Measurements from ENCODE around the gene ANO7.

The ANO7 gene

DNA sequence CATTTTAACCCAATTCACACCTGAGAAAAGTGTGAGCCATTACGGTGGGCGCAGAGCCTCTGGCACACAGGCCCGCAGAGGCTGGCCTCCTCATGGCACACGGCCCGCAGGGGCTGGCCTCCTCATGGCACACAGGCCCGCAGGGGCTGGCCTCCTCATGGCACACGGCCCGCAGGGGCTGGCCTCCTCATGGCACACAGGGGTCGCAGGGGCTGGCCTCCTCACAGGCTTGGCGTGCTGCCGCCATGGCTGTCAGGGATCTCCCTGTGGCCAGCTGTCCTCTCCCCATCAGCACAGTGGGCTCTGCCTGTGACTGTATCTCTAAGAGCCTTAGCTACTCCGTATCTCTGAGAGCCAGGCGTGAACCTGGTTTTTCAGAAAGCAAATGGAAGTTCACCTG, 24.6 kb downstream of the ANO7 start:
- DNase-seq = no peak

DNA sequence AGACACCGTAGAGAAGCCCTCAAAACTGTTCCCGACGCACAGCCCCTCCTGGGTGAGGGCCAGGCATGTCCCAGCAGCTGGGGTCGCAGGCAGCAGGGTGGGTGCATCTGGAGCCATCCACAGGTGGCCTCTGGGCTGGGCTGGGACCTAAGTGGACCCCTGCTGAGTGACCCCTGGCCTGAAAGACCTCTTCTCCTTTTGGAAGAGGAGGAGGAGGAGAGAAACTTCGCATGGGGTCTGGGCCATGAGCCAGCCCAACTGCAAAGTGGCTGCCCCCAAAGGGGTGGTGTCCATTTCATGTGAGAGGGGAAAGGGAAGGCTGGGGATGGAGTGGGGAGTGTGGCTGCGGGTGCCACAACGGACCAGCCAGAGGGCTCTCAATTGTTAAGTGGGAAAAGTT, 25.1 kb downstream of the ANO7 start:
- no peak for DNase-seq

DNA sequence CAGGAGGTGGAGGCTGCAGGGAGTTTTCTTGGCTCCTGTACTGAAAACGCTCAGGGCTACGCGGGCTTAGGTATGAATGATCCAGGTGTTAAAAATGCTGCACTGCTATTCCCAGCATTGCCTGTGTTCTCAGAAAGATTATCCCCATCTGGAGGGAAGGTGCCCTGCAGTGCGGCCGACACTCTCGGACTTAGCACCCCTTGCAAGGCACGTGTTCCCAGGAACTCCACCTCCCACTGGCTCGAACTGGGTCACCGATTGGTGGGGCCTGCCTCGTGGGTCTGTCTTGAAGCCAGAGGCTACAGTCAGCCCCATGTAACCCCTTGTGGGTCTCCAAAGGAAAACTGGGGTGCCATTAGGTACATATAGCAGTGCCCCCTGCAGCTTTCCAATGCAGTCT, 25.7 kb downstream of the ANO7 start:
- DNase-seq = no peak

DNA sequence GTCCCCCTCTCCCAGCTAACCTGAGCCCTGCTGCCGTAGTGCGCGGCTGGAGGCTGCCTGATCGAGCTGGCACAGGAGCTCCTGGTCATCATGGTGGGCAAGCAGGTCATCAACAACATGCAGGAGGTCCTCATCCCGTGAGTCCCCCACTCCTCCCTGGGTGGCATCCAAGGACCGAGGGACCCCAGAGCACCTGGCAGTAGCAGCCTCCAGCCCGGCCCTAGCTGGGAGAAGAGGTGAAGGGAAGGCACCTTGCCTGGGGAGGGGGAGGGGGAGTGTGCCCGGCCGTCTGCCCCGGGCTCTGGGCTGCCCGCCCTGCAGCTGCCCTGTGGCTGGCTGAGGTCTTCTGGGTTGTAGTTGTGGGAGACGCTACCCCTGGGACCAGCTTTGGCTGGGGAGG, 26.3 kb downstream of the ANO7 start:
- DNase-seq = no peak

DNA sequence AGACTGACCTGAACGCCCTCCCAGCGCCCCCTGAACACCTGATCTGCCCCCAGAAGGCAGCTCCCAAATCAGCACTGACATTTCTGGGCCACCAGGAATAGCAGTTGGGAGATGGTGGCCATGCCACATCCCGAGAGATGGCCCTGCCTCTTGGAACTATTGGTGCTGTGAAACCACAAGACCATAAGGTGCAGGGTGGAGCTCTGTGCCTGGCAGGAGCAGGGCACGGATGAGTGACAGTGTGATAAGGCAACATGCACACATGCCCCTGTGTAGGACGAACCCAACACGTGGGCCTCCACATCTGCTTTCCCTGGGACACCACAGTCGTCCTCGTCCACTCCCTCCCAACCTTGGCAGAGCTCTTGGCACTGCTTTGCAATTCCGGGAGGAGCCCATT, 26.9 kb downstream of the ANO7 start:
- DNase-seq = no peak

DNA sequence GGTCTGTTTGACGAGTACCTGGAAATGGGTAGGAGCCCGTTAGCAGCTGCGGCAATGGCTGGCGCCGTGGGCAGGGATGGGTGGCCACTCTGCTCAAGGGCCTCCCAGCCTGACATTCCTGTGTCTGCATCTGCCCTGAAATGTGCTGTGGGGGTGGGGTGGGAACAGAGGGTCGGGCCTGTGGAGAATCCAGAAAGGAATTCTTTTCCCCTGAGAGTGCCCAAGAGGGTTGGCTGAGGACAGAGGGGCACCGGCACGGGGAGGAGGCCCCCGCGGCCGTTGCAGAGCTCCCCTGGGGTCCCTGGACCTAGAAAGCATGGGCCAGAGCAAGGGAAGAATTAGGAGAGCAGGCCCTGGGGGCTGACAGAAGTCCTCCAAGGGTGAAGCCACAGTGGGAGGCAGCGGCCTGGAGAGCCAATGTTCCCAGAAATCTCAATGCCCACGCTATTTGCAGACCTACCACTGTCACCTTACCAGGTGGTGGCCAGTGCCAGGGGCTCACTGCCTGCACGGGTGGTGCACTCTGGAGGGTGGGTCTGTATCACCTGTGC, 27.8 kb downstream of the ANO7 start:
- no peak for DNase-seq

DNA sequence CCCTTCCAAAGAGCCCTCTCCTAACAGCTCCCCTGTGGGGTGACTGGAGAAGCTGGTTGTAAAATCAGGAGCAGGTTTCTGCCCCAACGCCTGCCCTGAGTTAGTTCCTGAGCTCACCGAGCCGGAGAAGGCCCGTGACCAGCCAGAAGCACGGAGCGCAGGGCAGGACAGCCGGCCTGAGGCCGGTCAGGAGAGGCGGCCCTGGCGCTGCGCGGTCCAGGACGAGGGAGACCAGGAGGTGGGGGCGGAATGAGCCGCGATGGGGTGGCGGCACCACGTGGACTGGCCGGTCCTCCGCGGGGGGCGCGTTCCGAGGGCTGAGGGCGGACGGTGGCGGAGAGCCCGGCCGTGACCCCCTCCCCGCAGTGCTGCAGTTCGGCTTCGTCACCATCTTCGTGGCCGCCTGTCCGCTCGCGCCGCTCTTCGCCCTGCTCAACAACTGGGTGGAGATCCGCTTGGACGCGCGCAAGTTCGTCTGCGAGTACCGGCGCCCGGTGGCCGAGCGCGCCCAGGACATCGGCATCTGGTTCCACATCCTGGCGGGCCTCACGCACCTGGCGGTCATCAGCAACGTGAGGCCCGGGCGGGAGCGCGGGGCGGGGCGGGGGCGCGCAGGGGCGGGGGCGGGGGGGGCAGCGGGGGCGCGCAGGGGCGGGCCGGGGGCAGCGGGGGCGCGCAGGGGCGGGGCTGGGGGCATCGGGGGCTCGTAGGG, 29.0 kb downstream of the ANO7 start:
- DNase-seq = peak; percentile 16

DNA sequence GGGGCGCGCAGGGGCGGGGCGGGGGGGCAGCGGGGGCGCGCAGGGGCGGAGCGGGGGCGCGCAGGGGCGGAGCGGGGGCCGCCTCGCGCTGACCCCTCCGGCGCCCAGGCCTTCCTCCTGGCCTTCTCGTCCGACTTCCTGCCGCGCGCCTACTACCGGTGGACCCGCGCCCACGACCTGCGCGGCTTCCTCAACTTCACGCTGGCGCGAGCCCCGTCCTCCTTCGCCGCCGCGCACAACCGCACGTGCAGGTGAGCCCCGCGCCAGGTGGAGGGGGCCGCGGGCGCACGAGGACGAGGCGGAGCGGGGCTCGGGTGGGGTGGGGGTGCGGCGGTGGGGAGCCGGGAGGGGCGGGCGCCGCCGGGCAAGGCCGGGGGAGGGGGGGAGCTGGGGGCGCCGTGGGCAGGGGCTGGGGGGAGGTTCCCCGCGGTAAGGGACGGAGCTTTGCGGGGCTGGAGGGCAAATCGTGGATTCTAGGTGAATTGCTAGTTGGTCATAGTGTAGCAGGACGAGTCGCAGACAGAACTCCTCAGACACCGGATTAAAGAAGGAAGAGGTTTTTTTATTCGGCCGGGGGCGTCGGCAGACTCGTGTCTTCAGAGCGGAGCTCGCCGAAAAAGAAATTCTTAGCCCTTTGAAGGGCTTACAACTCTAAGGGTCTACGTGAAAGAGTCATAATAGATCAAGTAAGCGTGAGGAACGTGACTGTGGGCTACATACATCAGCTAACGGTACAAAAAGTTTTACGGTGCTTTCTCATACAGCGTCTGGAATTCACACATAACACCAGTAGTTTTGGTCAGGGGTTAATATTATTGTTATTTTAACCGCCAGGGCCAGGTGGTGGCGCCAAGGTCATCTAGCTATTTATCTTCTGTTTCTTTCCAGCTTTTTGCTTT, 29.9 kb downstream of the ANO7 start:
- DNase-seq = peak; percentile 22

DNA sequence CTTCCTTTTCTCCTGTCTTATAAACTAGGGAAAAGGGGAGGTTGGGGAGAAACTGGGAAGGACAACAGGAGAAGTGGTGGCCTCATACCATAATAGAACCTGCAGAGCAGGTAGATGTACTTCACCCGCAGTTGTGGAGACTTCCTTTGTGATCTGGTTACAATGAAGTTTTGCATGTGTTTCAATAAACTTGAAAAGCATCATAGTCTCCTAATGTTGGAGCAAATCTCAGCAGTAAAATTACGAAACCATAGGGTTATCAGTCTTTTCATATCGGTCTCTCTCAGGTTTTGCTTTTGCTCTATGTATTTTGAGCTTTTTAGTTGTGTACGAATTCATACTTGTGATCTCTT, 30.5 kb downstream of the ANO7 start:
- no peak for DNase-seq

DNA sequence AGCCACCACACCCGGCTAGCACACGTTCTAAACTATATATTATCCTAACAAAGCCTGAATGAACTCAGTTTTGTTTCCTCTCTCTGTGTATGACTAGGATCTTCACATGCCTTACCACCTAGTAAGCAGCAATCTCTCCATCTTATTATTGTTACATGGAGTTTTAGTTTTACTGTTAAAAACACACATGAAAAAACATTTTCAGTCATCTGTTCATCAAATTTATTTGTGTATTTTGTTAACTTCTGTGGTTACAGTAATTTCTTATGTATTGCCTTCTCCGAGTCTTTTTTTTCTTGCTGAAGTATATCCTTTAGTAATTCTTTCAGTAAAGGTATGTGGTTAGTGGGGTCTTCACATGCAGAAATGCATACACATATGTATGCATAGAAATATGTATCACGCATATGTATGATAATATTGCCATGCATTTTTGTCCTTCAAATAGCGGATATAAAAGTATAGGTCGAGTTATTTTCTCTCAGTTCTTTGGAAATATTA, 31.4 kb downstream of the ANO7 start:
- DNase-seq = no peak

DNA sequence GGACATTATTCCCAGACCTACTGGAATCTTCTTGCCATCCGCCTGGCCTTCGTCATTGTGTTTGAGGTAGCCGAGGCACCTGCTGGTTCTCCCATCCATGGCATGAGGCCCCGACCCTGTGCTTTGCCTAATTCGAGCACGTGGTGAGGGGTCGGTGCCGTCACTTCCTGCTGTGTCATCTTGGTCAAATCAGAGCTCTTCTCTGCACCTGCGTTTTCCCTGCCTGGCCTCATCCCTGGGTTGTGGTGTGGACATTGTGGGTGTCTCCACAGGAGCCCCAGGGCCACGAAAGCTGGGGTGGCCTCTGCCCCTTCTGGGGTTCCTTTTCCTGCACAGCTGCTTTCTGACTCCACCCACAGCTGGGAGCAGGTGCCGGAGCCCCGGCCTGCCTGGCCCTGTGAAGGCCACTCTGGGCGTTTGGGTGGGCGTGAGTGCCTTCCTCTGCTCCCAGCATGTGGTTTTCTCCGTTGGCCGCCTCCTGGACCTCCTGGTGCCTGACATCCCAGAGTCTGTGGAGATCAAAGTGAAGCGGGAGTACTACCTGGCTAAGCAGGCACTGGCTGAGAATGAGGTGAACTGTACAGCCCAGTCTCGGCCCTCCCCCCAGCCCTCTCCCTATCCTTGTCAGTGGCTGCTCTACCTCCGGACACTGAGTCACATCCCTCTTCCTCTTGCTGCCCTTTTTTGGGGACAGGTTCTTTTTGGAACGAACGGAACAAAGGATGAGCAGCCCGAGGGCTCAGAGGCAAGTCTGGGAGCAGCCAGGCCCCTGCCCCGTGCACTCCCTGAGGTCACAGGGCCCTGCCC, 34.9 kb downstream of the ANO7 start:
- DNase-seq = no peak

DNA sequence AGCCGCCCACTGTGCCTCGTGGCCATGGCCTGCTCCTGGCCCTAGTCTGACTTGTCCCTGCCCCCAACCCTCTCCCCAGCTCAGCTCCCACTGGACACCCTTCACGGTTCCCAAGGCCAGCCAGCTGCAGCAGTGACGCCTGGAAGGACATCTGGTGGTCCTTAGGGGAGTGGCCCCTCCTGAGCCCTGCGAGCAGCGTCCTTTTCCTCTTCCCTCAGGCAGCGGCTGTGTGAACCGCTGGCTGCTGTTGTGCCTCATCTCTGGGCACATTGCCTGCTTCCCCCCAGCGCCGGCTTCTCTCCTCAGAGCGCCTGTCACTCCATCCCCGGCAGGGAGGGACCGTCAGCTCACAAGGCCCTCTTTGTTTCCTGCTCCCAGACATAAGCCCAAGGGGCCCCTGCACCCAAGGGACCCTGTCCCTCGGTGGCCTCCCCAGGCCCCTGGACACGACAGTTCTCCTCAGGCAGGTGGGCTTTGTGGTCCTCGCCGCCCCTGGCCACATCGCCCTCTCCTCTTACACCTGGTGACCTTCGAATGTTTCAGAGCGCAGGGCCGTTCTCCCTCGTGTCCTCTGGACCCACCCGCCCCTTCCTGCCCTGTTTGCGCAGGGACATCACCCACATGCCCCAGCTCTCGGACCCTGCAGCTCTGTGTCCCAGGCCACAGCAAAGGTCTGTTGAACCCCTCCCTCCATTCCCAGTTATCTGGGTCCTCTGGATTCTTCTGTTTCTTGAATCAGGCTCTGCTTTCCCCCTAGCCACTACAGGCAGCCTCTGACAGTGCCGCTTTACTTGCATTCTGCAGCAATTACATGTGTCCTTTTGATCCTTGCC, 35.8 kb downstream of the ANO7 start:
- DNase-seq = no peak

DNA sequence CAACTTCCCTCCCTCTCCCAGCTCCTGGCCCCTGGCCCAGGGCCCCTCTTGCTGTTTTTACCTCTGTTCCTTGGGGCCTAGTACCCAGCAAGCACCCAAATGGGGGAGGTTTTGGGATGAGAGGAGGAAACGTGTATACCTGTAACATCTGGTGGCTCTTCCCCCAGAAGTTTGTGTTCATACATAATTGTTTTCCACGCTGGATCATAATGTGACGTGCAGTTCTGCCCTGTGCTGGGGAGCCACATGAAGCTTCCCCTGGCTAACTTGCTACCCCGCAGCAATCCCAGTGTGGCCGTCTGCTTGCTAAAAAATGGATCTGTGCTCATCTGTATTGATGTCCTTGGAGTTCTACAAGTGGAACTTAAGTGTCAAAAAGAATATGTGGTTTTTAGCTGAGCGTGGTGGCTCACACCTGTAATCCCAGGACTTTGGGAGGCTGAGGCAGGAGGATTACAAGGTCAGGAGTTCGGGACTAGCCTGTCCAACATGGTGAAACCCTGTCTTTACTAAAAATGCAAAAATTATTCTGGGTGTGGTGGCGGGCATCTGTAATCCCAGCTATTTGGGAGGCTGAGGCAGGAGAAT, 36.5 kb downstream of the ANO7 start:
- no peak for DNase-seq

DNA sequence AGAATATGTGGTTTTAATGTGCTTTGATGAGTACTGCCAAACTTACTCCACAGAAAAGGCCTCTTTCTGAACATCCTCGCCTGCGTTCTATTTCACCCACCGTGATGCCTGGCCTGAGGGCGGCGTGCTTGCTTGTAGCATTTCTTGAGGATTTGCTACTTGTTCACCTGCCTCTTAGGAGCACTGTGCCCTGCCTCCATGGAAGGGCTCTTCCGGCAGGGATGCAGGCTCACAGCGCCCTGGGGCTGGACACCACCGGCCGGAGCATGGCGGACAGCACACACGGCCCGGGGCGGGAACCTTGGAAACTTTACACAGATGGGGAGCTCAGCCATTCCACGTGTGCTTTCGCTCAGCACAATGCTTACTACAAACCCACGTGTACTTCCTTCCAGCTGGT, 37.1 kb downstream of the ANO7 start:
- DNase-seq = no peak

DNA sequence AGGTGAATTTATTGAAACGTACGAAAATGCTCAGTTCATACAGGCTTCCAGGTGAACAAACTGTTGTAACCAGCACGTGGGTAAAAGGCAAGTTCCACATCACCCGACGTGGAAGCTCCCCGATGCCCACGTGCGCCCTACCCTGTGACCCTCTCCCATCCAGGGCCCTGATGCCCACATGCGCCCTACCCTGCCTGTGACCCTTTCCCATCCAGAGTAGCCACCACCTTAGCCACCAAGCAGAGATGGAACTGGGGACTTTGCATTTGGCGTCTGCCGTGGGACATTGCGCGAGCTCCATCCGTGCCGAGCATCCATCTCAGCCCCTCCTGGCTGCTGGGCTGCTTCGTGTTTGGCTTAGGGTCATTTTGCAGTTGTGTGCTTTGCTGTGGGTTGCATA, 37.5 kb downstream of the ANO7 start:
- no peak for DNase-seq

DNA sequence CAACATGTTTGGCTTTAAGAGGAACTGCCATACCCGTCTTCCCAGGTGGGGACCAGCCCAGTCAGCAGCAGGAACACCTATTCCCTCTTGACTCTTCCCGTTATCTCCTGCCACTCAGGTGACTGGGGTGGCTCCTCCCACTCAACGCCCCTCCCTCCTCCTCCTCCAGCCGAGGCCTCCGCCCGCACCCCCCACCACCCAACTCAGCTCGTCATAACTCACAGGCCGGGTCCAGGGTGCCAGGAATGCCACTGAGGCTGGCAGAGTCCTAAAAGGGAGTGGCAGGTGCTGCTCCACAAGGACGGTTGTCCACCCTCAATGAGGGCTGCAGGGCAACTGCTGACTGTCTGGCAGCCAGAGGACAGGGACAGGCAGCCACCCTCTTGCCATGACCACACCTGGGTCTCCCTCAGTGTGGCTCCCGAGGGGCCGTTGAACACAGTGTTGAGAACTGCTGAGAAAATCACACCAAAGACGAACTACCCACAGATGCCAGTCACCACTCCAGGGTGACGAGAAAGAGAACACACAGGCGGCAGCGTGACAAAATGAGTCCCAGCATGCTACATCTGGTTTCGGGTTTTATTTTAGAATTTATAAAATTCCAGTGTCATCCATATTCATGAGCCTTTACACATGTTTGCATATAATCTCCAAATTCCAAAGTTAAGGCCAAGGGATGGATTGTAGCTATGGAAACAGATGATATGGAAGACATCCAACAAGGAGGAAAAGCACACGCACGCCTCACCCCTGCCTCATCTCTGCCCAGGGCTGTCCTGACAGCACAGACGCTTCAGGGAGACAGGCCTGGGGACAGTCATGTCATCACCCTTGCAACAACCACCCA, 38.5 kb downstream of the ANO7 start:
- no peak for DNase-seq

DNA sequence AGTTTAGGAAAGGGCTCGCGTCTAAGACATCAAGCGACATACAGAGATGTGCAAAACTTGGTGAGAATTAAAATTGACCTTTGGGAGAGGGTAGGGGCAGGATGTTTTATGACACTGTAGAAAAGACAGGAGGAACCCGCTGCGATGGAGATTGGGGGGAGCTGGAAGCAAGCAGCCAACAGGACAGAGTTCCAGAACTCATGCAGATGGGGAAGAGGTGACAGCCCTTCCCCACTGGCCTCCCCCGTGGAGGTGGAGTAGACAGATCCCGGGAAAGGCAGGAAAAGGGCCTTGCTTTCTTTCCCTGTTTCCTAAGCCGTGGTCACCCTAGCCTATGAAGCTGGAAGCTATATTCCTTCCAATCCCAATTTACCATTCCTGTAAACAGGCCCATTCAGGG, 39.1 kb downstream of the ANO7 start:
- no peak for DNase-seq

DNA sequence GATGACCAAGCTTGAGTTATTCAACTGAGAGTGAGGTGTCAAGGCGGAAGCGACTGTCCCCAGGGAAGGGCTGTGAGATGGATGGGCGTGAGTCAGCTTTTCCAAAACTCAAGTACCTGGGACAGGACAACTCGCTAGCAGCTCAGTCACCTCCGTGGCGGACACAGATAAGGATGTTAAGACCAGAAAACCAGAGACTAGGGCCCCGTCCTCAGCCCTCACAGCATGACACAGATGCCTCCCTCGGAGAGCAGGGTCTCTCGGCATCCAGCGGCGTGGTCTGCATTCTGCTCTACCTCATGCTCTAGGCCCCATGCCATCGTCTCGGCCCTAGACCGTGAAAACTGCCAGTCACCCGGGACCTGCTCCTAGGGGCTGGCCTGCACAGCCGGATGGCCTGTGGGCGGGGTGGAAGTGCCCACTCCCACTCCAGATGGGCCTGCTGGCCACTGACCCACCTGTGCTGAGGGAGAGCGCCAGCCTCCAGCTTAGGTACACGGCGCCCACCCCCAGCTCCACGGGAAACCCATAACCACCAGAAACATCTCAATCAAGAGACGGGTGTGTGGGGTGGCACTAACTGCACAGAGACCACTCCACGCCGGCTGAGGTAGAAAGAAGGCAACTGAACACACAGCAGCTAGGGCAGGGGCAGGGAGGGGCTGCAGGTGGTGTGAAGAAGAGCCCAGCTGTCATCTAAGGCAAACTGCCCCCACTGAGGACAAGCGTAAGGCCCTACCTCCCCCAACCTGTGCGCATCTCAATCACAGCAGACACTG, 39.8 kb downstream of the ANO7 start:
- DNase-seq = no peak

DNA sequence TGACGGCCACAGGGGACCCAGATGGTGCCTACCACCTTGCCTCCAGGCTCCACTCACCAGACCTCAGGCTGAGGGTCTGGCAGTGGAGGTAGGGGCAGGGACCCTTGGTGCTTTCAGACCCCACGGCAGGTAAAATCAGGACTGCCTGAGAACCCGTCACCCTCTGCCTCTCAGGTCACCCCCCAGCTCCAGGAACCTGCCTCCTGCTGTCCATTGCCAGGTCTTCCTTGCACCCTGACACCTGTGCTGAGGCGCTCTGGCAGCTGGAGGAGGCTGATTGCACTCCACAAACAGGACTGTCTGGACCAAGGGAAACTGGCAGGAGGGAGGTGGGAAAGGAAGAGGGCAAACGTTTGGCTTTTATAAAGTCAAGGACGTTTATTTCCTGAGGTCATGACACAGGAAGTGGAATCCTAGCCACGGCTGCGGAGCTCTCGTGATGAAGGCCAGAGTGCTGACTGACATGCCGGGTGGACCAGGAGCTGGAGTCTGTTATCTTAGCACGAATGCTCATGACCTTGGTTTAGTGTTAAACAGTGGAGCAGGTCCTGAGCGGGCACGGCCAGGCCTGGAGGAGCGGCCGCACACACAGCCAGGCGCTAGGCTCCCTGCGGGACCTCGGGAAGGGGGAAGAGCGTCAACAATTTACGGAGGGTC, 40.5 kb downstream of the ANO7 start:
- DNase-seq = no peak

All from activated effector memory CD4-positive, alpha-beta T cell treated with Interleukin-2 at 50 U/mL for 16 hours (primary cell).